ENCODE results near the gene AFF2. TPM values are rescaled to one million over a fixed set of nuclear protein-coding genes. Genes with fewer than 3 reads are reported as not detected.
"Not testable (repeated sequence)": the region's sequence is repeated elsewhere in the genome, so short reads cannot be mapped to it uniquely, and the experiment has no call there.

Gene AFF2
- total RNA-seq, 1 donor from 2014 or later: 3.4 TPM

- intact Hi-C loops (cut with micrococcal nuclease): no loop called here
Measured at GRCh38 chrX:148825696-148826095, 325.3 kb downstream of the AFF2 start.

- intact Hi-C loops (cut with micrococcal nuclease): no loop called here
Measured at GRCh38 chrX:148836741-148837140, 336.3 kb downstream of the AFF2 start.

- intact Hi-C loops (cut with micrococcal nuclease): no loop called here
Measured at GRCh38 chrX:148850631-148851030, 350.2 kb downstream of the AFF2 start.

GRCh38 chrX:148854306-148854705, 353.9 kb downstream of the AFF2 start:
- intact Hi-C loops (cut with micrococcal nuclease): no loop called here

- intact Hi-C loops (cut with micrococcal nuclease): no loop called here
Measured at GRCh38 chrX:148856505-148856904, 356.1 kb downstream of the AFF2 start.

GRCh38 chrX:148865277-148866210, 365.1 kb downstream of the AFF2 start:
- intact Hi-C loops (cut with micrococcal nuclease): no loop called here

GRCh38 chrX:148867596-148867995, 367.2 kb downstream of the AFF2 start:
- intact Hi-C loops (cut with micrococcal nuclease): no loop called here

GRCh38 chrX:148871422-148872160, 371.2 kb downstream of the AFF2 start:
- intact Hi-C loops (cut with micrococcal nuclease): no loop called here

GRCh38 chrX:148872161-148872535, 371.7 kb downstream of the AFF2 start:
- intact Hi-C loops (cut with micrococcal nuclease): no loop called here

GRCh38 chrX:148872881-148873280, 372.5 kb downstream of the AFF2 start:
- intact Hi-C loops (cut with micrococcal nuclease): no loop called here

- intact Hi-C loops (cut with micrococcal nuclease): no loop called here
Measured at GRCh38 chrX:148874636-148875246, 374.3 kb downstream of the AFF2 start.

- intact Hi-C loops (cut with micrococcal nuclease): no loop called here
Measured at GRCh38 chrX:148878371-148878770, 378.0 kb downstream of the AFF2 start.

- intact Hi-C loops (cut with micrococcal nuclease): no loop called here
Measured at GRCh38 chrX:148885203-148885602, 384.8 kb downstream of the AFF2 start.

- intact Hi-C loops (cut with micrococcal nuclease): no loop called here
Measured at GRCh38 chrX:148893395-148893794, 393.0 kb downstream of the AFF2 start.

GRCh38 chrX:148902581-148902980, 402.2 kb downstream of the AFF2 start:
- intact Hi-C loops (cut with micrococcal nuclease): no loop called here

- intact Hi-C loops (cut with micrococcal nuclease): no loop called here
Measured at GRCh38 chrX:148903176-148903575, 402.8 kb downstream of the AFF2 start.

- intact Hi-C loops (cut with micrococcal nuclease): no loop called here
Measured at GRCh38 chrX:148904421-148905111, 404.1 kb downstream of the AFF2 start.

GRCh38 chrX:148905400-148905799, 405.0 kb downstream of the AFF2 start:
- intact Hi-C loops (cut with micrococcal nuclease): no loop called here

GRCh38 chrX:148906628-148907027, 406.2 kb downstream of the AFF2 start:
- intact Hi-C loops (cut with micrococcal nuclease): not testable (repeated sequence)

- intact Hi-C loops (cut with micrococcal nuclease): no loop called here
Measured at GRCh38 chrX:148909758-148910157, 409.3 kb downstream of the AFF2 start.

GRCh38 chrX:148913971-148914370, 413.6 kb downstream of the AFF2 start:
- intact Hi-C loops (cut with micrococcal nuclease): no loop called here

Data from T-helper 1 cell treated with Interleukin-12 subunit alpha and Interleukin-12 subunit beta and Interleukin-4 antibody, amounts not matched to agents 30 ng/mL and 1 ng/mL, for 36 hours (primary cell).